IgD-negative memory B cell (primary cell): ENCODE results near the gene SETMAR. TPM values are rescaled to one million over a fixed set of nuclear protein-coding genes. Genes with fewer than 3 reads are reported as not detected.
A peak's percentile ranks its signal among the peaks of the same experiment; 100 is the strongest.
"Not testable (repeated sequence)": the region's sequence is repeated elsewhere in the genome, so short reads cannot be mapped to it uniquely, and the experiment has no call there.

Experiments
- H3K27ac Mint-ChIP-seq, 3 donors: one replicate each; pipeline ENCODE4 v1.8.0; 2020 to 2022; ENCODE audit warnings: mild to moderate bottlenecking in 3 of 3, mixed read lengths in 3 of 3, moderate library complexity in 1 of 3
- H3K27me3 Mint-ChIP-seq: one replicate; pipeline ENCODE4 v1.8.0; 2021; ENCODE audit warnings: mixed read lengths
- H3K36me3 Mint-ChIP-seq: one replicate; pipeline ENCODE4 v1.8.0; 2020; ENCODE audit warnings: mild to moderate bottlenecking, mixed read lengths
- H3K4me1 Mint-ChIP-seq, 3 donors: one replicate each; pipeline ENCODE4 v1.8.0; 2020 to 2022; ENCODE audit warnings: mixed read lengths in 3 of 3, mild to moderate bottlenecking in 1 of 3
- H3K4me3 Mint-ChIP-seq, 4 donors: one replicate each; pipeline ENCODE4 v1.8.0; 2020 to 2022; ENCODE audit warnings: mild to moderate bottlenecking in 4 of 4, mixed read lengths in 4 of 4, moderate library complexity in 3 of 4
- H3K9me3 Mint-ChIP-seq, 3 donors: one replicate each; pipeline ENCODE4 v1.8.0; 2020 to 2021; ENCODE audit warnings: mixed read lengths in 3 of 3, mild to moderate bottlenecking in 1 of 3
- polyA plus RNA-seq: library from polyadenylated mRNA; unstranded; fragments of 300-500 nt; fragmentation: Illumina TruSeq; gene quantifications from one replicate; pipeline ENCODE4 v1.2.3, GENCODE V29; 2021

Gene SETMAR
- 8.8 TPM for polyA plus RNA-seq

DNA sequence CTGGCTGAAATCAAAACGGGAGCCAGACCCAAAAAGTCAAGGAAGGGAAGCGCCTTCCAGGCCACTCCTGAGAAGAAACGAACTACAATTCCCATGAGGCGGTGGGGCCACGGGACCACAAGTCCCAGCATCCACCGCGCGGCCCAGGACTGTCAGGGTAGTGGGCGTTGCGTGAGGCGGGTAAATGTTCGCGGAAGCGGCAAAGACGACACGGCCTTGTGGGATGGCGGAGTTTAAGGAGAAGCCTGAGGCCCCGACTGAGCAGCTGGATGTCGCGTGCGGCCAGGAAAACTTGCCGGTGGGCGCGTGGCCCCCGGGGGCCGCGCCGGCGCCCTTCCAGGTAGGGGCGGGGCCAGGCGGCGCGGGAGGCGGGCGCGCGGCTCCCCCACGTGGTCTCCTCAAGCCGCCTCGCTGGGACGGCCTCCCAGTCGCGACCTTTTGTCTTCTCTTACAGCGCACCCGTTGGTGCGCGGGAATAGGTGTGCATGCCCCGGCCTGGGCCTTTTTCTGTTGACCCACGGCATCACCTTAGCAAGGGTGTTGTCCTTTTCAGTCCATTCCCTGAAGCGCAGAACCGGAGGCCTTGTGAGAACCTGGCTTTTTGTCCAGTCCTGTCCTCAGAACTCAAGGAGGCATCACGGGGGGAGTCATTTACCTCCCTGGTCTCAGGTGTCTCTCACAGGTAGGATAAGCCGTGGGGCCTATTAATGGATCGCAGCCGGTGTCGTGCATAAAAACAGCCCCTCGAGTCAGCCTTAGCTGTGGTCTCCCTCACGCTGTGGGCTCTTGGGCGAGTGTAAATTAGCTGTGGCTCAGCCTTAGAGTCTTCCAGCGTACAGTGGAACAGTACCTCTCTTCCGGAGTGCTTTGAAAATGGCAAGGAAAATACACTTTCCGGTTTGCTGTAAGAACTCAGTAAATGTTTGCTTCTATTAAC is at the start of gene SETMAR:
SETMAR (plus strand) TSS at position 183 of the 937 bp plus-strand sequence; CDS start at position 185, 2 bp downstream.
- Mint-ChIP-seq H3K27ac (peak within 1 kb of the TSS; percentile 81 to 99 (median 95)), H3K36me3 (peaks cover 3% of the 10 kb centered on the region), H3K4me1 (peaks cover 4 to 10% (median 7%) of the 10 kb centered on the region in 3 donors), H3K4me3 (peak within 1 kb of the TSS; percentile 84 to 100 (median 98)), H3K27me3 (peaks cover 3% of the 10 kb centered on the region), H3K9me3 (peaks cover 0 to 3% (median 0%) of the 10 kb centered on the region in 3 donors)

DNA sequence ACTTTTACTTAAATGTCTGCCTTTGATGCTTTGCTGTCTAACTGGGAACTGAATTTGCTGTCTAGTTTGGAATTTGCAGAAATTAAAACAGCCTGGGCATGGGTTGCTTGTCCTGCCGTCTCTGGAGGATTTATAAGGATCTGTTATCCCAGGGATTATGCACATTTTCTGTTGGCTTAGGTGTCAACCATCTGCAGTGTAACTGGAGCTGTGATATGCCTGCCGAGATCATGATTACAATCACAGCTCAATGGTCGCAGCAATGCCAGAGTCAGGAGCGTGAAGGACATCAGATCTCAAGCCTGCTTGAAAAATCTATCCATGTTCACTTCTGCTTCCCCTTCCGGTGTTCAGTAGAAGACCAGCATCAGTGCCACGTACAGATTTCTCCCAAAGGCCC is 41.8 kb upstream of the SETMAR start:
- Mint-ChIP-seq H3K27me3 (no peaks in the 10 kb centered on the region), H3K4me3 (no peak overlapping the region), H3K4me1 (no peaks in the 10 kb centered on the region), H3K27ac (no peak overlapping the region), H3K9me3 (peaks cover 0 to 1% (median 0%) of the 10 kb centered on the region in 3 donors), H3K36me3 (peaks cover 2% of the 10 kb centered on the region)

DNA sequence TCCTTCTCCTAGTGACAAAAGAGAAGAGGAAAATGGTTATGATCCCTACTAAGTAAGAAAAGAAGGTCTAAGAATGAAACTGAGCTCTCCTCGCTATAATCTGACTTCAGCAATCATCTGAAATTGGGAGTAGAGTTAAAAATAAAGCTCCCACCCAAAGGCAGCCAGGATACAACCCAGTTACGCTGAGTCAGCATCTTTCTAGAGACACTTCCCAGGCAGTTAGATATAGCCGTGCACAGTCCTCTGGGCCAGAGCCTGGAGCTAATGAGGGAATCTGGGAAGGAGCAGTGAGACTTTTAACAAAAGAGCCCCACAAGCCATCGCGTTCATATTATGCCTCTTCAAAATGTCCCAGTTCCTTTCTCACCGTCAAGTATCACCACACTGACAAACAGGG is 39.1 kb upstream of the SETMAR start:
- H3K36me3 Mint-ChIP-seq: peaks cover 2% of the 10 kb centered on the region
- H3K27me3 Mint-ChIP-seq: no peaks in the 10 kb centered on the region
- peaks cover 0 to 3% (median 0%) of the 10 kb centered on the region in 3 donors for H3K9me3 Mint-ChIP-seq
- H3K4me1 Mint-ChIP-seq: peaks cover 0 to 4% (median 0%) of the 10 kb centered on the region in 3 donors
- no peak overlapping the region for H3K4me3 Mint-ChIP-seq
- no peak overlapping the region for H3K27ac Mint-ChIP-seq

DNA sequence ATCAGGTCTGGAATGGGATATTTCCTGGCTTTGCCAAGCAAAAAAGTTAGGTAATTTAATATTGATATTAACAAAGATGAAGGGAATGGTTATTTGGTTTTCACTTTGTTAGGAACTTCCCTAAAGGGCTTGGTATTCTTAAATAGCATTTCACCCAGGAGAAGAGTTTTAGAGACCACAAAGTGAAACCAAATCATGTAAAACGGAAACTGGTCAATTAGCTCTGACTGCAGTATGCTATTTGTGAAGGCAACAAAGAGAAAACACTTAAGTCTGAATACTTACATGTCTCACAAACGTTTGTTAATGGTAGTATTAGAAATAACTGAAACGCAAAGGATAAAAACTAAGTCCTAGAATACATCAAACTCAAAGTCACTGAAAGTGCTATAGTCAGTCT is 32.4 kb upstream of the SETMAR start:
- H3K4me1 Mint-ChIP-seq: peaks cover 10 to 21% (median 16%) of the 10 kb centered on the region in 3 donors
- no peak overlapping the region for H3K27ac Mint-ChIP-seq
- peaks cover 0 to 3% (median 0%) of the 10 kb centered on the region in 3 donors for H3K9me3 Mint-ChIP-seq
- no peaks in the 10 kb centered on the region for H3K36me3 Mint-ChIP-seq
- no peaks in the 10 kb centered on the region for H3K27me3 Mint-ChIP-seq
- peak overlapping the region in 3 of 4 donors; percentile 7 to 39 (median 25) for H3K4me3 Mint-ChIP-seq

DNA sequence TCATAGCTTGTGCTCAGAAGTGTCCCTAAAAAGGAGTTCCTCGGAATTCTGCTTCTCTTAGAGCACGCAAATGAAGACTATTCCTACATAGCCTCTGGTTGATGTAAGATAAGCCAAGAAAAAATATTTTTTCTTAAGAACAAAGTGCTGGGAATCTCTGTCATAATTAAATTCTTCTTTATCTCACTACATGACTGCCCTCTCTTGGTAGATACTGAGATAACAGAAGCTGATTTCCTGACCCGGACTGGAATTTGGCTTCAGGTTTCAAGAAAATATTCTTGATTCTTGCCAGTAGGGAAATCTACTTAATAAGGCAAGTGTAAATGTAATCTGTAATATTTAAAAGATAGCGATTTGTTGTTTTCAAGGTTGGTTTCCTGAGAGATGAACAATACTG is 31.3 kb upstream of the SETMAR start:
- H3K4me1 Mint-ChIP-seq: peaks cover 10 to 21% (median 16%) of the 10 kb centered on the region in 3 donors
- no peak overlapping the region for H3K27ac Mint-ChIP-seq
- H3K4me3 Mint-ChIP-seq: no peak overlapping the region
- peaks cover 0 to 2% (median 0%) of the 10 kb centered on the region in 3 donors for H3K9me3 Mint-ChIP-seq
- H3K27me3 Mint-ChIP-seq: no peaks in the 10 kb centered on the region
- no peaks in the 10 kb centered on the region for H3K36me3 Mint-ChIP-seq

DNA sequence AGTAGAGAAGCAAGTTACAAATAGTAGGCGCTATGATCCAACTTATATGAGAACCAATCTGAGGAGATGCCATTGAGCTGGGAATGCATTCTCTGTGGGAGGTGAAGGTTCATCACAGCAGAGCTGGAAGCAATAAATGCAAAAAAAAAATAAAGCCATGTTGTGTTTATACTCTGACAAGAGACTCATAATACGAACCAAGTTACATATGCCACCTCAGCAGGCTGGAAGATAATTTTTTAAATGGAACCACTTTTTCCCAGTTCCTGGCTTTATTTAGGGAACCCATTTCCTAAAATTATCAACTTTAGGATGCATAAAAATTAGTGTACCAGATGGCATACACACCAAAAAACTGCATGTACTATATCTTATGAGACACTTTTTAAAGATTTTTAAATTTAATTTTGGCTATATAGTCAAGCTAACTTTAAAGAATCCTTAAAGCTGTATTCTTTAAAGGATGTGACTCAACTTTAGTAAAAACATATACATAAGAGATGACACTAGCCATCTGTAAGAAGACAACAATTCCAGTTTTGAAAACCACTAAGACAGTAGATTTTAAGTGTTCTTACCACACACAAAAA is 23.6 kb upstream of the SETMAR start:
- Mint-ChIP-seq H3K4me1 (no peaks in the 10 kb centered on the region), H3K4me3 (no peak overlapping the region), H3K9me3 (no peaks in the 10 kb centered on the region), H3K27ac (no peak overlapping the region), H3K27me3 (no peaks in the 10 kb centered on the region), H3K36me3 (peaks cover 3% of the 10 kb centered on the region)

DNA sequence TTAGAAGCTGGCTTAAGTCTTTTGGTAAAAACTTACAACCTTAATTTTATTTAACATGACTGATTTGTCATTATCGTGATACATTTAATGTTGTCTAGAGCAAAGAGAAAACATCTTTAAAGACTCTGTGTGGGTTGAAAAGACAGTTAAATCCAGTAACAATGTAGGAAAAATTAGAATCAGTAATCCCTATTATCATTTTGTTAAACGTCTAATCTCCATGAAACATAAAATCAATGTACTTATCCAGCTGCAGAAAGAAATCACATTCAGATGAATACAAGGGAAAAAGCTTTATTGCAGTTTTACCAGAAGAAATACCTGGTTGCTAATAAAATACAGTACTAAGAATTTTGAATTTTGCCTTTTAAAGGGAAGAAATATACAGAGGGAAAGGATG is 21.2 kb upstream of the SETMAR start:
- Mint-ChIP-seq H3K36me3 (peaks cover 3% of the 10 kb centered on the region), H3K27ac (no peak overlapping the region), H3K9me3 (no peaks in the 10 kb centered on the region), H3K4me1 (no peaks in the 10 kb centered on the region), H3K27me3 (no peaks in the 10 kb centered on the region), H3K4me3 (no peak overlapping the region)

DNA sequence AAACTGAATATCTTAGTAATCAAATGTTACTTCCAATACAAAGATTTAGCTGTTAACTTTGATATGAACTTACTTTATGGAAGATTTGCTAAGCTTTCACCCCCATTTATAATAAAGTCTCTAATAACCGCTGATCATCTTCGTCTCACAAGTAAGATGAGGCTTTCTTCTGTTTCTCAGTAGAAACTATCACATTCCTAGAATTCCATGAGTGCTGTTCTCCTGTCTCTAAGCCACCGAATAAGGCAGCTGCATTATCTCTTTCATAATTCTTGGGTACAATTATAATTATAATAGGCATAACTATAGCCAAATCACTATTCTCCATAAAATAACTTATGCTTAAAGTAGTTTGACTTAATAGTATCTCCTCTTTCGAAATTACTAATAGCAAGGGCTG is 18.3 kb upstream of the SETMAR start:
- H3K36me3 Mint-ChIP-seq: peaks cover 1% of the 10 kb centered on the region
- no peak overlapping the region for H3K27ac Mint-ChIP-seq
- no peaks in the 10 kb centered on the region for H3K4me1 Mint-ChIP-seq
- no peaks in the 10 kb centered on the region for H3K27me3 Mint-ChIP-seq
- no peaks in the 10 kb centered on the region for H3K9me3 Mint-ChIP-seq
- no peak overlapping the region for H3K4me3 Mint-ChIP-seq

DNA sequence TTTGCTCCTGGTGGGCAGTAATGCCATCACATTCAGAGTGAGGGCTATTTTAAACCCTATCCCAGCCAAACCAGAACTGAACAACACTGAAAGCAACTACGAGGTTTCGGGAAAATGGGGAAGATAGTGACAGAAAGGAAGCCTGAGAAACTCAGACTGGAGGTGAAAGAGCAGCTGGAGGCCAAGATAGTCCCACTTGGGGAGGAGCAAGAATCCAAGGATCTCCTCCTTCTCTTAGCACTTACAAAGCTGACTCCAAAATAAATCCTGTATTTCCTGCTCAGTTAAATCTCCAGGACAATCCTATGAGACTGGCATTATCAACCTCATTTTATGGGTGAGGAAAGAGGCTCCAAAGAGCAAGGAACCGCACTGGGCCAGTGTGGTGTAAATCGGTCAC is 14.1 kb upstream of the SETMAR start:
- Mint-ChIP-seq H3K36me3 (no peaks in the 10 kb centered on the region), H3K4me3 (no peak overlapping the region), H3K27ac (no peak overlapping the region), H3K27me3 (no peaks in the 10 kb centered on the region), H3K9me3 (no peaks in the 10 kb centered on the region), H3K4me1 (peaks cover 0 to 2% (median 0%) of the 10 kb centered on the region in 3 donors)

DNA sequence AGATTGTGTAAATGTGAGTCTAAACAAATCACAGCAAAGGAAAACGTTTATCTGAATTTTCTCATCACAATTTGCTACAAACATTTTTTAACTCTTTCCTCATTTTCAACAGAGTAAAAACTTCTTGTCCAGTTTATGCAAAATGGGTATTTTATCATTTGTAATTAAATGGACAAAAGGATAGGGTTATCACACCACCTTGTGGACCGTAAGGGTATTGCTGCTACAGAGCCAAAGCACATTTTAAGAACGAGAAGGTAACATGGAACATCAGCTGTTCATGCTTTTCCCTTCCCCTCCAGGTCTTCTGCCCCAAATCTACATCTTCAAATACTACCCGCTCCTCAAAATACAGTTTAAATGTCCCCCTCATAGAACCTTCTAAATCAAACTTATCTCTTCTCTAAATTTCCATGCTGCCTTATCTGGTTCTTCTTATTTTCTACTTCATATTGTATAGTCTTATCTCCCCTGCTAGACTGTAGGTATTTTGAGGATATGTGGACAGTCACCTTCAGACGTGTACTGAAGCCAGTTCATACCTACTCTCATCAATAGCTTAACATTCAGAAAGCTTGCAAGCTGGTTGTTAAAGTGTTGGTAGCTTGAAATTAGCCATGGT is 12.8 kb upstream of the SETMAR start:
- no peaks in the 10 kb centered on the region for H3K27me3 Mint-ChIP-seq
- H3K4me3 Mint-ChIP-seq: no peak overlapping the region
- H3K9me3 Mint-ChIP-seq: no peaks in the 10 kb centered on the region
- no peak overlapping the region for H3K27ac Mint-ChIP-seq
- no peaks in the 10 kb centered on the region for H3K36me3 Mint-ChIP-seq
- peaks cover 0 to 2% (median 0%) of the 10 kb centered on the region in 3 donors for H3K4me1 Mint-ChIP-seq

DNA sequence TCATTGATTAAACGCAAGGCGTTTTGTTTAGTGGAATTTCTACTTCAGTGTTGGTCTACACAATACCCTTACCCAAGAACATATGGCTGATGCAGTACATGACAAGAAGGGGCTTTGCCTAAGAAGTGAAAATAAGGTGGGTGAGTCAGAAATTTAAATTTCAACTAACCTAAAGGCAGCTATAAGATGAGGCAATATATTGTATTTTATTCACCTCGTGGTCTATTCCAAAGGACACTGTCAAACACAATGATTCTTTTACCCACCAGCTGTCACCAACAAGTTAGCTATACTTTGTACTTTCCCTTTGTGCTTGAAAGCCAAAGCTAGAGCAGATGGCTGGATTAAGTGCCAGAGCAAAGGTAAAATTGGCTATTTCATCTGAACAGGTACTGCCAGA is 10.9 kb upstream of the SETMAR start:
- Mint-ChIP-seq H3K4me3 (no peak overlapping the region), H3K4me1 (peaks cover 0 to 2% (median 0%) of the 10 kb centered on the region in 3 donors), H3K9me3 (no peaks in the 10 kb centered on the region), H3K27me3 (no peaks in the 10 kb centered on the region), H3K27ac (no peak overlapping the region), H3K36me3 (peaks cover 1% of the 10 kb centered on the region)

DNA sequence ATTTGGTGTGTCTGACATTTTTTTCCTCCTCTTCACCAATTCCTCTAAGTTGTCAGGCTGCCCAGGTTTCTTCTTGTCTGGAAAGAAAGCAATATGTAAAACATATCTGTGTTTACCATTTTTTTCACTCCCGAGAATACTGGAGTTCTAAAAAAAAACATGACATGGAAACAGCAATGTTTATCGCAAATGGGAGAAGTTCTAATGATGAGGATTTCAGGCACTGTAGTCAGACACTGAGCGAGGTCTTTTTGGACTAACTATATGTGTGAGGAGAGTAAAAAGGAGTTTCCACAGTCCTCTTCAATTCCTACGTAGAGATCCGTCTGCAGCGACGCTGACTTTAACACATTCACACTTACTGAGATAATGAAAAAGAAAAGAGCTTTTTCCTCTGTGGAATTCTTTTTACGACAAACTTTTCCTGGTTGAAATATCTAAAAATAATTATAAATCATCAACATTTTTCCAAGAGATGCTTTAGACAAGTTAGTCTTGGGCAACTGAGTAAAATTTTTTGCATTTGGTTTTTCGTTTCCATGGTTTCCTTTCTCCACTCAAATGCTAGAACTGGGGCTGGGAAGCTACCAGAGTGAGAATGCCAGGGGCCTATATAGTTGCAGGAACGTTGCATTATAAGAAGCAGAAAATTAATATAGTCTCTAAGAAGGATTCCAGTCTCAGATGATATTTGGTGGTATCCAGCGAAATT is 8.4 kb upstream of the SETMAR start:
- Mint-ChIP-seq H3K4me3 (no peak overlapping the region), H3K4me1 (peaks cover 0 to 2% (median 0%) of the 10 kb centered on the region in 3 donors), H3K27ac (no peak overlapping the region), H3K9me3 (no peaks in the 10 kb centered on the region), H3K27me3 (no peaks in the 10 kb centered on the region), H3K36me3 (peaks cover 1% of the 10 kb centered on the region)

DNA sequence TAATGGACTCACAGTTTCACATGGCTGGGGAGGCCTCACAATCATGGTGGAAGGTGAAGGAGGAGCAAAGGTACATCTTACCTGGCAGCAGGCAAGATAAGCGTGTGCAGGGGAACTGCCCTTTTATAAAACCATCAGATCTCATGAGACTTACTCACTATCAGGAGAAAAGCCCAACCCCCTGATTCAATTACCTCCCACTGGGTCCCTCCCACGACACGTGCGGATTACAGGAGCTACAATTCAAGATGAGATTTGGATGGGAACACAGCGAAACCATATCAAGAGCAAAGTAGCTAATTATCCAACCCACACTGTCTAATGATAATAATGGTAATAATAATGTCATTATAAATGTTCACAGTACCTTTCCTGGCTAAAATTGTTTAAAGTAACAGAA is 6.7 kb upstream of the SETMAR start:
- H3K4me1 Mint-ChIP-seq, H3K4me3 Mint-ChIP-seq, H3K27me3 Mint-ChIP-seq, H3K27ac Mint-ChIP-seq, H3K9me3 Mint-ChIP-seq, H3K36me3 Mint-ChIP-seq: not testable (repeated sequence)

DNA sequence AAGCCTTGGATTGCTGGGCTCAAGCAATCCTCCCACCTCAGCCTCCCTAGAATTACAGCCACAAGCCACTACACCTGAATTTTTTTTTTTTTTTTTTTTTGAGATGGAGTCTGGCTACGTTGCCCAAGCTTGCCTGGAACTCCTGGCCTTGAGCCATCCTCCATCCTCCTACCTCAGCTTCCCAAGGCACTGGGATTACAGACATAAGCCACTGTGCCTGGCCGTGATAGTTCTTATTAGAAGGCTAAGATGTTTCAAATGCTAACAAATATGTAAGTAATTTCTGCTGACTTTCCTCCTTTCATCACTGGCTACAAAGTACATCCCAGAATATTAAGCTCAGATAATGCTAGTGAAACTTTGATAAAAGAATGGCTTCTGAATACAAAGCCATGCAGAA is 5.7 kb upstream of the SETMAR start:
- Mint-ChIP-seq H3K36me3 (peaks cover 1% of the 10 kb centered on the region), H3K27me3 (no peaks in the 10 kb centered on the region), H3K27ac (no peak overlapping the region), H3K4me3 (peak overlapping the region in 1 of 4 donors; percentile 17), H3K4me1 (peaks cover 0 to 3% (median 0%) of the 10 kb centered on the region in 3 donors), H3K9me3 (no peaks in the 10 kb centered on the region)

DNA sequence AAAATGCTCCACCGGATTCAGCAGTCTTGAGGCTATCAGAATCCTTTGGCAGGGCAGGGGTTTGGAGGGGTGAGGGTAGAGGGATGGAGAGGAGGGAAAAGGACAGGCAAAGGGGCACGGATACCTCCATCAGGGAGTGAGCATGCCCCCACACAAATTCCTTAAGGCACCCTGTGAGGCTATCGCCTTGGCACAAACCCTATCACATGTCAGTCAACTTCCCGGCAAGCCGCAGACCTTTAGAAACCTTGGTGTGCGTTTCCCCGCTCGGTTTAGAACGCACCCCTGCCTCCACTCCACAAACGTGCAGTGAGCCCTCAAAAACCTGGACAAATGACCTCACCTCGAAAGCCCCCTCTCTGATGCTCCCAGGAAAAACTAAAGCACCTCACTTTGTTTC is 422 bp upstream of the SETMAR start:
- Mint-ChIP-seq H3K9me3 (peaks cover 0 to 3% (median 0%) of the 10 kb centered on the region in 3 donors), H3K36me3 (peaks cover 3% of the 10 kb centered on the region), H3K27ac (peak overlapping the region in 2 of 3 donors; percentile 81 to 99), H3K27me3 (peaks cover 3% of the 10 kb centered on the region), H3K4me1 (peaks cover 4 to 10% (median 7%) of the 10 kb centered on the region in 3 donors), H3K4me3 (peak overlapping the region; percentile 84 to 100 (median 98))
